Hypothalamus (tissue), 51 donors: ENCODE data around the gene PRR19.

Experiments
- DNase-seq, 51 donors: peaks; one replicate each; lab custom pipeline; 2025; lab: John Stamatoyannopoulos, UW

PRR19 gene

GRCh38 chr19:42281827-42282762 lies 19.8 kb upstream of the PRR19 start:
- DNase-seq = peak in 5 of 51 donors; percentile 27 to 60 (median 38)

GRCh38 chr19:42282819-42283187 lies 19.1 kb upstream of the PRR19 start:
- peak in 2 of 51 donors; percentile 36 to 44 for DNase-seq

- peak; percentile 53 to 98 (median 93) for DNase-seq
Measured at GRCh38 chr19:42283188-42284065, 18.5 kb upstream of the PRR19 start.

- peak in 49 of 51 donors; percentile 37 to 96 (median 80) for DNase-seq
Measured at GRCh38 chr19:42284066-42284501, 17.8 kb upstream of the PRR19 start.

- peak in 6 of 51 donors; percentile 15 to 54 (median 36) for DNase-seq
Measured at GRCh38 chr19:42284591-42285341, 17.2 kb upstream of the PRR19 start.

- DNase-seq = peak in 1 of 51 donors; percentile 10
Measured at GRCh38 chr19:42285541-42285941, 16.4 kb upstream of the PRR19 start.

GRCh38 chr19:42285988-42286348 lies 16.0 kb upstream of the PRR19 start:
- DNase-seq = no peak

- peak in 16 of 51 donors; percentile 12 to 42 (median 30) for DNase-seq
Measured at GRCh38 chr19:42286349-42287016, 15.4 kb upstream of the PRR19 start.

GRCh38 chr19:42287017-42287826 lies 14.7 kb upstream of the PRR19 start:
- no peak for DNase-seq

GRCh38 chr19:42287827-42288107 lies 14.2 kb upstream of the PRR19 start:
- DNase-seq = no peak

- DNase-seq = no peak
Measured at GRCh38 chr19:42288387-42288786, 13.5 kb upstream of the PRR19 start.

GRCh38 chr19:42288881-42289555 lies 12.9 kb upstream of the PRR19 start:
- no peak for DNase-seq

- no peak for DNase-seq
Measured at GRCh38 chr19:42289556-42290041, 12.3 kb upstream of the PRR19 start.

- no peak for DNase-seq
Measured at GRCh38 chr19:42290136-42290522, 11.8 kb upstream of the PRR19 start.

GRCh38 chr19:42290523-42291434 lies 11.2 kb upstream of the PRR19 start:
- no peak for DNase-seq

- no peak for DNase-seq
Measured at GRCh38 chr19:42291435-42291810, 10.5 kb upstream of the PRR19 start.
